Endothelial cell (in vitro differentiated cells): ENCODE measurements around the gene RHO. TPM values are rescaled to one million over a fixed set of nuclear protein-coding genes. Genes with fewer than 3 reads are reported as not detected.
"Not testable (repeated sequence)": the region's sequence is repeated elsewhere in the genome, so short reads cannot be mapped to it uniquely, and the experiment has no call there.

ENCODE experiments used
- DNase-seq: peaks from one replicate; pipeline ENCODE4 v3.0.0; 2021; ENCODE audit warnings: low spot score
- H3K27ac Mint-ChIP-seq: one replicate; pipeline ENCODE4 v1.8.0; 2021; ENCODE audit warnings: mixed read lengths, inconsistent platforms; ENCODE audit not compliant: unreplicated experiment
- H3K27me3 Mint-ChIP-seq: one replicate; pipeline ENCODE4 v1.8.0; 2021; ENCODE audit warnings: mild to moderate bottlenecking, moderate library complexity, mixed read lengths, inconsistent platforms; ENCODE audit not compliant: unreplicated experiment
- H3K36me3 Mint-ChIP-seq: one replicate; pipeline ENCODE4 v1.8.0; 2021; ENCODE audit warnings: mild to moderate bottlenecking, low read depth, mixed read lengths, inconsistent platforms; ENCODE audit not compliant: unreplicated experiment
- H3K4me1 Mint-ChIP-seq: one replicate; pipeline ENCODE4 v1.8.0; 2021; ENCODE audit warnings: mild to moderate bottlenecking, mixed read lengths, inconsistent platforms; ENCODE audit not compliant: unreplicated experiment
- H3K4me3 Mint-ChIP-seq: one replicate; pipeline ENCODE4 v1.8.0; 2021; ENCODE audit warnings: mild to moderate bottlenecking, mixed read lengths, inconsistent platforms; ENCODE audit not compliant: unreplicated experiment
- H3K9me3 Mint-ChIP-seq: one replicate; pipeline ENCODE4 v1.8.0; 2021; ENCODE audit warnings: mixed read lengths, inconsistent platforms; ENCODE audit not compliant: unreplicated experiment
- total RNA-seq: library from RNA; stranded (reverse); fragmentation: NEBNext Ultra II Directional; extraction: Animal tissue kit (Norgen Biotek cat#: 25700); gene quantifications from one replicate; pipeline ENCODE4 v1.2.1, GENCODE V29; 2021; ENCODE audit not compliant: unreplicated experiment
- TF ChIP-seq, protein P1 (sequence below): fragments of 200-600 bp; sonication (generic); IDR thresholded peaks from one replicate; pipeline ENCODE4 v1.5.0; 2021; ENCODE audit warnings: antibody characterized with exemption; ENCODE audit not compliant: unreplicated experiment

Gene RHO
- total RNA-seq, 1 donor from 2014 or later = not detected

- no peak for DNase-seq
- TF ChIP-seq, protein P1, sequence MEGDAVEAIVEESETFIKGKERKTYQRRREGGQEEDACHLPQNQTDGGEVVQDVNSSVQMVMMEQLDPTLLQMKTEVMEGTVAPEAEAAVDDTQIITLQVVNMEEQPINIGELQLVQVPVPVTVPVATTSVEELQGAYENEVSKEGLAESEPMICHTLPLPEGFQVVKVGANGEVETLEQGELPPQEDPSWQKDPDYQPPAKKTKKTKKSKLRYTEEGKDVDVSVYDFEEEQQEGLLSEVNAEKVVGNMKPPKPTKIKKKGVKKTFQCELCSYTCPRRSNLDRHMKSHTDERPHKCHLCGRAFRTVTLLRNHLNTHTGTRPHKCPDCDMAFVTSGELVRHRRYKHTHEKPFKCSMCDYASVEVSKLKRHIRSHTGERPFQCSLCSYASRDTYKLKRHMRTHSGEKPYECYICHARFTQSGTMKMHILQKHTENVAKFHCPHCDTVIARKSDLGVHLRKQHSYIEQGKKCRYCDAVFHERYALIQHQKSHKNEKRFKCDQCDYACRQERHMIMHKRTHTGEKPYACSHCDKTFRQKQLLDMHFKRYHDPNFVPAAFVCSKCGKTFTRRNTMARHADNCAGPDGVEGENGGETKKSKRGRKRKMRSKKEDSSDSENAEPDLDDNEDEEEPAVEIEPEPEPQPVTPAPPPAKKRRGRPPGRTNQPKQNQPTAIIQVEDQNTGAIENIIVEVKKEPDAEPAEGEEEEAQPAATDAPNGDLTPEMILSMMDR = no peak
- H3K27me3 Mint-ChIP-seq = peaks cover 2% of the 10 kb centered on the region
- H3K36me3 Mint-ChIP-seq = peaks cover 13% of the 10 kb centered on the region
- no peaks in the 10 kb centered on the region for H3K9me3 Mint-ChIP-seq
- peaks cover 17% of the 10 kb centered on the region for H3K4me1 Mint-ChIP-seq
- no peak overlapping the region for H3K4me3 Mint-ChIP-seq
- no peak overlapping the region for H3K27ac Mint-ChIP-seq
Measured at GRCh38 chr3:129507181-129507831, 21.1 kb upstream of the RHO start.

GRCh38 chr3:129512595-129512994 is 15.8 kb upstream of the RHO start:
- Mint-ChIP-seq H3K27ac (peak overlapping the region; percentile 75), H3K27me3 (peaks cover 21% of the 10 kb centered on the region), H3K36me3 (peaks cover 32% of the 10 kb centered on the region), H3K9me3 (no peaks in the 10 kb centered on the region), H3K4me3 (no peak overlapping the region), H3K4me1 (peaks cover 29% of the 10 kb centered on the region)
- DNase-seq = no peak
- TF ChIP-seq, protein P1 = no peak

- Mint-ChIP-seq H3K4me3 (no peak overlapping the region), H3K9me3 (no peaks in the 10 kb centered on the region), H3K27ac (no peak overlapping the region), H3K36me3 (peaks cover 32% of the 10 kb centered on the region), H3K4me1 (peaks cover 29% of the 10 kb centered on the region), H3K27me3 (peaks cover 24% of the 10 kb centered on the region)
- TF ChIP-seq, protein P1 = no peak
- DNase-seq = no peak
Measured at GRCh38 chr3:129513705-129514104, 14.7 kb upstream of the RHO start.

DNA sequence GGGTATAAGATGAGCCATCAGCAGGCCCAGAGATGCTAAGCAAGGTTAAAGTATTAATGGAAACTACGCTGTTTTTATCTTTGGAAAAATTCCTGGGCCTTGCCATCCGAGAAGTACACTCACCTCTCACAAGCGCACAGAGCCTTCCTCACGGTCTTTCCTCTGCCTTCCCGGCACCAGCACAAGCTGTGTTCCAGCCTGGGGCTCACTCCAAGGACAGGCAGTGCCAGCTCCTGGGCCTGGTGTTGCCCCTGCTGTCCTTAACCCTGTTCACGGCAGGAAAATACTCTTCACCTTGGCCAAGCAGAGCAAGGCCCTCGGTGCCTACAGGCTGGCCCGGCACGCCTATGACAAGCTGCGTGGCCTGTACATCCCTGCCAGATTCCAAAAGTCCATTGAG is 14.3 kb upstream of the RHO start:
- no peak overlapping the region for H3K27ac Mint-ChIP-seq
- H3K36me3 Mint-ChIP-seq = peaks cover 32% of the 10 kb centered on the region
- H3K4me3 Mint-ChIP-seq = no peak overlapping the region
- TF ChIP-seq, protein P1 = no peak
- H3K27me3 Mint-ChIP-seq = peaks cover 24% of the 10 kb centered on the region
- H3K9me3 Mint-ChIP-seq = no peaks in the 10 kb centered on the region
- DNase-seq = no peak
- peaks cover 29% of the 10 kb centered on the region for H3K4me1 Mint-ChIP-seq

- Mint-ChIP-seq H3K36me3 (peaks cover 33% of the 10 kb centered on the region), H3K27me3 (peaks cover 25% of the 10 kb centered on the region), H3K4me1 (peaks cover 29% of the 10 kb centered on the region), H3K27ac (no peak overlapping the region), H3K9me3 (no peaks in the 10 kb centered on the region), H3K4me3 (no peak overlapping the region)
- DNase-seq = no peak
- TF ChIP-seq, protein P1 = no peak
Measured at GRCh38 chr3:129514563-129514962, 13.9 kb upstream of the RHO start.

GRCh38 chr3:129515108-129515820 is 13.2 kb upstream of the RHO start:
- H3K27ac Mint-ChIP-seq, H3K9me3 Mint-ChIP-seq, H3K4me3 Mint-ChIP-seq, DNase-seq: not testable (repeated sequence)
- peaks cover 27% of the 10 kb centered on the region for H3K27me3 Mint-ChIP-seq
- H3K4me1 Mint-ChIP-seq = peaks cover 29% of the 10 kb centered on the region
- H3K36me3 Mint-ChIP-seq = peaks cover 40% of the 10 kb centered on the region

GRCh38 chr3:129515821-129516432 is 12.5 kb upstream of the RHO start:
- H3K36me3 Mint-ChIP-seq = peaks cover 41% of the 10 kb centered on the region
- H3K4me3 Mint-ChIP-seq = peak overlapping the region; percentile 86
- H3K4me1 Mint-ChIP-seq = peaks cover 26% of the 10 kb centered on the region
- H3K27me3 Mint-ChIP-seq = peaks cover 25% of the 10 kb centered on the region
- DNase-seq, H3K9me3 Mint-ChIP-seq: not testable (repeated sequence)
- H3K27ac Mint-ChIP-seq = peak overlapping the region; percentile 30
